Measurements from ENCODE around the gene DSG1. TPM values are rescaled to one million over a fixed set of nuclear protein-coding genes. Genes with fewer than 3 reads are reported as not detected.

Gene DSG1
- total RNA-seq, 2 experiments from 2014 or later: not detected

DNA sequence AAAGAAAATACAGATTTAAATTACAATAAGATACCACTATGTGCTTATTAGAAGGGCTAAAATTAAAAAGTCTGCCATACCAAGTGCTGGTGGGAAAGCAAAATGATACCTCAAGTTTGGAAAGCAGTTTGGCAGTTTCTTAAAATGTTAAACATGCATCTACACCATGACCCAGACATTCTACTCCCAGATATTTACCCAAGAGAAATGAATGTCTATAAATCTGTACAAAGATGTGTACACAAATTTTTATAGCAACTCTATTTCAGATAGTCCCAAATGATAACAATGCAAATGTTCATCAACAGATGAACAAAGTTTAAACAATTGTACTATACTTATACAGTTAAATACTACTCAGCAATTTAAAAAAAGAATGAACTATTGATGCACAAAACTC lies 51.5 kb downstream of the DSG1 start:
- BruUV-seq (replicated peaks): no TSS peak

GRCh38 chr18:31371989-31372388 lies 54.0 kb downstream of the DSG1 start:
- Histone ChIP-seq H3K79me2 (ENCODE audit: insufficient read depth, low read depth, low read length) (no peaks in the 10 kb centered on the region), H3K4me3 (ENCODE audit: low read depth, low read length, poor library complexity, severe bottlenecking) (no peak overlapping the region), H2AFZ (ENCODE audit: low read length) (no peak overlapping the region), H3K27ac (ENCODE audit: low read depth, low read length, poor library complexity, severe bottlenecking) (no peak overlapping the region), H4K20me1 (ENCODE audit: insufficient read depth, low read length) (no peaks in the 10 kb centered on the region), H3K4me1 (ENCODE audit: insufficient read depth, low read length, poor library complexity, severe bottlenecking) (no peaks in the 10 kb centered on the region), H3K4me2 (ENCODE audit: low read length) (no peak overlapping the region), H3K9me3 (ENCODE audit: low read length) (no peaks in the 10 kb centered on the region), H3K9me2 (ENCODE audit: insufficient read depth, low read length) (no peaks in the 10 kb centered on the region), H3K36me3 (ENCODE audit: insufficient read depth, low read length) (no peaks in the 10 kb centered on the region)
- CTCF ChIA-PET (ENCODE audit: unreplicated experiment): no interaction called here
- no TSS peak for BruUV-seq (replicated peaks)
- POLR2A ChIA-PET: no interaction called here
- TF ChIP-seq, protein P1, sequence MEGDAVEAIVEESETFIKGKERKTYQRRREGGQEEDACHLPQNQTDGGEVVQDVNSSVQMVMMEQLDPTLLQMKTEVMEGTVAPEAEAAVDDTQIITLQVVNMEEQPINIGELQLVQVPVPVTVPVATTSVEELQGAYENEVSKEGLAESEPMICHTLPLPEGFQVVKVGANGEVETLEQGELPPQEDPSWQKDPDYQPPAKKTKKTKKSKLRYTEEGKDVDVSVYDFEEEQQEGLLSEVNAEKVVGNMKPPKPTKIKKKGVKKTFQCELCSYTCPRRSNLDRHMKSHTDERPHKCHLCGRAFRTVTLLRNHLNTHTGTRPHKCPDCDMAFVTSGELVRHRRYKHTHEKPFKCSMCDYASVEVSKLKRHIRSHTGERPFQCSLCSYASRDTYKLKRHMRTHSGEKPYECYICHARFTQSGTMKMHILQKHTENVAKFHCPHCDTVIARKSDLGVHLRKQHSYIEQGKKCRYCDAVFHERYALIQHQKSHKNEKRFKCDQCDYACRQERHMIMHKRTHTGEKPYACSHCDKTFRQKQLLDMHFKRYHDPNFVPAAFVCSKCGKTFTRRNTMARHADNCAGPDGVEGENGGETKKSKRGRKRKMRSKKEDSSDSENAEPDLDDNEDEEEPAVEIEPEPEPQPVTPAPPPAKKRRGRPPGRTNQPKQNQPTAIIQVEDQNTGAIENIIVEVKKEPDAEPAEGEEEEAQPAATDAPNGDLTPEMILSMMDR (conservative IDR thresholded peaks at IDR 0.05; ENCODE audit: low read length): no peak
- no peak for TF ChIP-seq EZH2phosphoT487 (IDR thresholded peaks at IDR 0.05; ENCODE audit: borderline replicate concordance, low read depth, low read length)
- intact Hi-C loops (cut with micrococcal nuclease; ENCODE audit: unreplicated experiment): no loop called here
- DNase-seq (ENCODE audit: low spot score): no peak

More for the DNA sequence above, 51.5 kb downstream of the DSG1 start:
- Histone ChIP-seq H3K36me3 (ENCODE audit: insufficient read depth, low read length) (no peaks in the 10 kb centered on the region), H3K4me3 (ENCODE audit: low read depth, low read length, poor library complexity, severe bottlenecking) (no peak overlapping the region), H2AFZ (ENCODE audit: low read length) (no peak overlapping the region), H3K4me2 (ENCODE audit: low read length) (no peak overlapping the region), H4K20me1 (ENCODE audit: insufficient read depth, low read length) (no peaks in the 10 kb centered on the region), H3K79me2 (ENCODE audit: insufficient read depth, low read depth, low read length) (no peaks in the 10 kb centered on the region), H3K27ac (ENCODE audit: low read depth, low read length, poor library complexity, severe bottlenecking) (no peak overlapping the region), H3K9me3 (ENCODE audit: low read length) (no peaks in the 10 kb centered on the region), H3K4me1 (ENCODE audit: insufficient read depth, low read length, poor library complexity, severe bottlenecking) (no peaks in the 10 kb centered on the region), H3K9me2 (ENCODE audit: insufficient read depth, low read length) (no peaks in the 10 kb centered on the region)
- DNase-seq (ENCODE audit: low spot score): no peak
- intact Hi-C loops (cut with micrococcal nuclease; ENCODE audit: unreplicated experiment): no loop called here
- ChIA-PET CTCF (ENCODE audit: unreplicated experiment) (no interaction called here), POLR2A (no interaction called here)
- no peak for TF ChIP-seq EZH2phosphoT487 (IDR thresholded peaks at IDR 0.05; ENCODE audit: borderline replicate concordance, low read depth, low read length)
- TF ChIP-seq, protein P1 (conservative IDR thresholded peaks at IDR 0.05; ENCODE audit: low read length): no peak

DNA sequence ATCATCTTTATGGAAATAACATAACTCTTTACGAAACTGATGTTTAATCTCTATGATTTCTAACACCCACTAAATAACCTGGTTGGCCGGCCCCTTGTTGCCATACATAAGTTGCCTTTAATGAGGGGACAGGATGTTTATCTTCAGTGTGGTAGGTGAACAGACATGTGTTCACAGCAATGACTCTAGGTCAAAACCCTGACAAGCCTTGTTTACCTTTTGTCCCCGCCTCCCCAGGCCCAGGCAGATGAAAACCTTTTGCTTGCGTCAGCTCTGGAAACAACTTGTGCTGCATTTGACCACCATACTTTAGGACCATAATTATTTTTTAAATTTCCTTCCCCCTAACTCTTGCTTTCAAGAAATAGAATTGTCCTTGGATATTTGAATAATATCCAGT lies 55.7 kb downstream of the DSG1 start:
- Histone ChIP-seq H2AFZ (ENCODE audit: low read length) (no peak overlapping the region), H3K4me1 (ENCODE audit: insufficient read depth, low read length, poor library complexity, severe bottlenecking) (no peaks in the 10 kb centered on the region)

More for the DNA sequence above, 55.7 kb downstream of the DSG1 start:
- TF ChIP-seq, protein P1 (conservative IDR thresholded peaks at IDR 0.05; ENCODE audit: low read length): no peak
- no peak for TF ChIP-seq EZH2phosphoT487 (IDR thresholded peaks at IDR 0.05; ENCODE audit: borderline replicate concordance, low read depth, low read length)
- H3K79me2 ChIP-seq (ENCODE audit: insufficient read depth, low read depth, low read length): no peaks in the 10 kb centered on the region
- no peaks in the 10 kb centered on the region for H4K20me1 ChIP-seq (ENCODE audit: insufficient read depth, low read length)
- no TSS peak for BruUV-seq (replicated peaks)
- H3K4me3 ChIP-seq (ENCODE audit: low read depth, low read length, poor library complexity, severe bottlenecking): no peak overlapping the region
- H3K27ac ChIP-seq (ENCODE audit: low read depth, low read length, poor library complexity, severe bottlenecking): no peak overlapping the region
- ChIA-PET POLR2A (no interaction called here), CTCF (ENCODE audit: unreplicated experiment) (no interaction called here)
- intact Hi-C loops (cut with micrococcal nuclease; ENCODE audit: unreplicated experiment): no loop called here
- H3K9me2 ChIP-seq (ENCODE audit: insufficient read depth, low read length): no peaks in the 10 kb centered on the region
- H3K4me2 ChIP-seq (ENCODE audit: low read length): no peak overlapping the region
- no peaks in the 10 kb centered on the region for H3K36me3 ChIP-seq (ENCODE audit: insufficient read depth, low read length)
- no peak for DNase-seq (ENCODE audit: low spot score)
- no peaks in the 10 kb centered on the region for H3K9me3 ChIP-seq (ENCODE audit: low read length)

All from OCI-LY7 (cell line).